ENCODE data around the gene PLEKHO2.

Gene PLEKHO2

DNA sequence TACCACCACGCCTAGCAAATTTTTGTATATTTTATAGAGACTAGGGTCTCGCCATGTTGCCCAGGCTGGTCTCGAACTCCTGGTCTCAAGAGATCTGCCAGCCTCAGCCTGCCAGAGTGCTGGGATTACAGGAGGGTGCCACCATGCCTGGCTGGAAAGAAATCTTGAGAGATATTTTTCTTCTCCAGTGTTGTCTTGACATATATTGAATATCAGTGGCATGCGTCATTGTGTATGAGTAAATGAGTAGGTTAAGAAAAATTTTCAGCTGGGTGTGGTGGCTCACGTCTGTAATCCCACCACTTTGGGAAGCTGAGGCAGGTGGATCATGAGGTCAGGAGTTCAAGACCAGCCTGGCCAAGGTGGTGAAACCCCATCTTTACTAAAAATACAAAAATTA is 12.7 kb upstream of the PLEKHO2 start:
- no peak for DNase-seq

DNA sequence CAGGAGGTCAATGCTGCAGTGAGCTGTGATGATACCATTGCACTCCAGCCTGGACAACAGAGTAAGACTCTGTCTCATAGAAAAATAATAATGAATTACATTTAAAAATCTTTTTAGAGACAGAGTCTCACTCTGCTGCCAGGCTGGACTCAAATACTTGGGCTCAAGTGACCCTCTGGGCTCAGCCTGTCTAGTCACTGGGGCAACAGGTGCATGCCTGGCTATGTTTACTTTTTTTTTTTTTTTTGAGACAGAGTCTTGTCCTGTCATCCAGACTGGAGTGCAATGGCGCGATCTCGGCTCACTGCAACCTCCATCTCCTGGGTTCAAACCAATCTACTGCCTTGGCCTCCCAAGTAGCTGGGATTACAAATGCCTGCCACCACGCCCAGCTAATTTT is 8.0 kb upstream of the PLEKHO2 start:
- DNase-seq: no peak

DNA sequence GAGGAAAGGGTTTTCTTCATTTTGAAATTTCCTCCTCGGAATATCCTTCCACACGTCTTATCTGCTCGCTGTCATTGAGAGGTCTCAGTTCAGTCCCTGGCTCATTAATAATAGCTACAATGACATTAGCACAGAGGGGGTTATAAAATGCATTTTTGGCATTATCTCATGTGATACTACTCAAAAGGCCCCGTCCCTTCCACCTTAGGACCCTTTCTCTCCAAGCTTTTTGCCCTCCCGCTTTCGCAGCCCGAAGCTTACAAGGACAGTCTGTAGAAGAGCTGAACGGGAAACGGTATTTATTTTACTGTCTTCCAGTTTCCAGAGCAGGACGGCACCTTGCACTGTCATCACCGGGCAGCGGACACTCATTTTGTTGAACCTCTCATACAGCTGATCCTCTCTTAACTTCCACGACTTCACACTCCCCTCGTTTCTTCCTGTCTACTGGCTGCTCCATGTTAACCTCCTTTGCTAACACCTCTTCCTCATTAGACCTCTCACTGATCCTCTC is 5.6 kb upstream of the PLEKHO2 start:
- DNase-seq: no peak

GRCh38 chr15:64837502-64837901 is 4.2 kb upstream of the PLEKHO2 start:
- no peak for DNase-seq

GRCh38 chr15:64841060-64841343 is 713 bp upstream of the PLEKHO2 start:
- no peak for DNase-seq

- DNase-seq: no peak
Measured at GRCh38 chr15:64842096-64842939, 603 bp downstream of the PLEKHO2 start.

DNA sequence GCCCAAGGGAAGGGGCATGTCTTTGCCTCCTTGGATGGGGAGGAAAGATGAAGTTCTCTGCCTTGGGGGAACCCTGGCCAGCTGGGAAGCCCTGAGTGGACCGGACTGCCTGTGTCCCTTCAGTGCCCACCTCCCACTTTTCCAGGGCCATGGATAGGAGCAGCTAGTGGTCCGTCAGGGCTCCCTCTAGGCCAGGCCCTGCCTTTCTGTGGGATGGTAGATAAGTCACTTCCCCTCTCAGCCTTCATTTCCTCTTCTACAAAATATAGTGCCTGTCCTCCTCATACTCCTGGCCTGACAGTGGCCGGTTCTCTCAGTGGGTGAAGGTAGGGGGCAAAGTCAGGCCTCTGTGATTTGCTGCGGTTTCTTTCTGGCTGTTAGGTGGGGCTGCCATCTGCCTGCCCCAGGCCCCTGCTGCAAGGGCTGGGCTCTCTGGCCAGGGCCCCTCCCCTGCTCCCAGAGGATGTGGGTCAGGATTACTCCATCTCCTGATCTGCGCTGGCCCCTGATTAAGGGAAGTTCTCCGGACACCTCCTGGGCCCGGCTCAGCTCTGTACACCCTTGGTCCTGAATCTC is 1.4 kb downstream of the PLEKHO2 start:
- no peak for DNase-seq

DNA sequence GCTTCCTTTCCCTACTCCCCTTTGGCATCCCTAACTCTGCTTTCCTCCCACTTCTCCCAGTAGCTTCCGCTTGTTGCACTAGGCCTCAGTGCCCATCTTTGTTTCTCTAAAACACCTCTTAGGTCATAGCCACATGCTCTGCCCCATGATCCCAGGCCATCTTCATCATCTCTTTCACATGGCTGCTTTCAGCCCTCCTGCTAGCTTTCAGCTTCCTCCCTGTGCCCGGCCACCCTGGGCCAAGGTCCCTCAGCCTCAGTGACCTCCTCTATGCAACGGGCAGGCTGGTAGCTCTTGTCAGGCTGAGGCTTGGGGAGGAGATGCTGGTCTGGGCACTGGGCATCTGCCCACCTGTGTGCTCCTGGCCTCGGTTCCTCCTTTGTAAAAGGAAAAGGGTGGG is 2.3 kb downstream of the PLEKHO2 start:
- DNase-seq: no peak

- DNase-seq: no peak
Measured at GRCh38 chr15:64844576-64845145, 2.9 kb downstream of the PLEKHO2 start.

- no peak for DNase-seq
Measured at GRCh38 chr15:64845183-64845611, 3.5 kb downstream of the PLEKHO2 start.

DNA sequence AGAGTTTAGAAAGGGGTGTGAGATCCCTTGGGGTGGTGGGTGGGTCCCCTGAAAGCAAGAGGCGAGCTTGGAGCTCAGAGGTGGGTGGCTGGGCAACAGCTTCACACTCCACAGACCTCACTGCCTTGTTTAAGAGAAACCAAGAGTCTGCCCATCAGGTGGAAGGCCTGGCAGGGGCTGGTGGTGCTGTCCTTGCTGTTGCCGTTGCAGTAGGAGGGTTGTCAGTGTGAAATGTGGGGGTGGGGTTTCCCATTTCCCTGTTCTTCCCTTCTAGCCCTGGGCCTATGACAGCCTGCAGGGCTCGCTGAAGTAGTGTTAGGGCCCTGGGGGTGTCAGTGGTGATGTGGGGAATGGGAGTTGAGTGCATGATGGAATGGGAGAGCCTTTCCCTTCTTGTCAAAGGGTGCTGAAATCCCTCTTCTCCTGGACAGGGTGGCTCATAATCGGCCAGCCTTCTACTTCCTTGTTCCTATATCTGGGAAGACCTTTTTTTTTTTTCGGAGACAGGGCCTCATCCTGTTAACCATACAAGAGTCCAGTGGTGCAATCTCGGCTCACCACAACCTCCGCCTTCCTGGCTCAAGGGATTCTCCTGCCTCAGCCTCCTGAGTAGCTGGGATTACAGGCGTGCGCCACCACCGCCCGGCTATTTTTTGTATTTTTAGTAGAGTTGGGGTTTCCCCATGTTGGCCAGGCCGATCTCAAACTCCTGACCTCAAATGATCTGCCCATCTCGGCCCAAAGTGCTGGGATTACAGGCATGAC is 4.3 kb downstream of the PLEKHO2 start:
- DNase-seq: no peak

- DNase-seq: no peak
Measured at GRCh38 chr15:64847016-64847415, 5.3 kb downstream of the PLEKHO2 start.

GRCh38 chr15:64847448-64847847 is 5.7 kb downstream of the PLEKHO2 start:
- DNase-seq: no peak

GRCh38 chr15:64847876-64848716 is 6.4 kb downstream of the PLEKHO2 start:
- DNase-seq: no peak

GRCh38 chr15:64850778-64851502 is 9.2 kb downstream of the PLEKHO2 start:
- no peak for DNase-seq

DNA sequence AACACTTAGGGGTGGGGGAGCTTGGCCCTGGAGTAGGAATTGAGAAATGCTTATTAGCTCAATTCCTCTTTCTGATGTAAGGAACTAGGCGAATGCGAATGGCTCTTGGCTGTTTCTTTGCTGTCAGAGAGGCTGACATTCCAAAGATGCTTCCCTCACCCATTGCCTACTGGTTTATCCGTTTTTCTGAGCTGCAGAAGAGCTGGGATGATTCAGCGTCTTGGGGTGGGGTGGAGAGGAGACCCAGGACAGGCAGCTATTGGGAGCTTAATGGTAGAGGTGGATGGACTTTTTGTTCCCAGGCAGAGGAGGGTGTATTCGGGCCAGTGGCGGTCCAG is 9.8 kb downstream of the PLEKHO2 start:
- no peak for DNase-seq

DNA sequence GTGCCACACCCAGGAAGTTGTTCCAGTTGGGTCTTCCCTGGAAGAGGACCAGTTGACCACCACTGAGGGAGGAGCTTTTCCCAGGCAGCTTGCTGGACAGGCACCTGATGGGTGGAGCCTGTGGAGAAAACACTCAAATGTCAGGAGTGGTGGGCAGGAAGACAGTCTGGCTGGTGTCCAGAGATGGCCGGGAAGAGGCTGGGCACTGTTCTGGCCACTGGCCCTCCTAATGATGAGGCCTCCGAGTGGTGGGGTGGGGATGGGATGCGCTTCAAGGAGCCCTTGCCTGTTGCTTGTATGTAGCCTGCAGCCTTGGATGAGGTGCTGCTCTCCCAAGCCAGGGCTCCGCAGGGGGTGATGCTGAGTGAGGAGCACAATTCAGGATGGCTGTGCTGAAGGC is 12.3 kb downstream of the PLEKHO2 start:
- DNase-seq: no peak

GRCh38 chr15:64854526-64854925 is 12.8 kb downstream of the PLEKHO2 start:
- DNase-seq: no peak

- DNase-seq: no peak
Measured at GRCh38 chr15:64855205-64855975, 13.7 kb downstream of the PLEKHO2 start.

DNA sequence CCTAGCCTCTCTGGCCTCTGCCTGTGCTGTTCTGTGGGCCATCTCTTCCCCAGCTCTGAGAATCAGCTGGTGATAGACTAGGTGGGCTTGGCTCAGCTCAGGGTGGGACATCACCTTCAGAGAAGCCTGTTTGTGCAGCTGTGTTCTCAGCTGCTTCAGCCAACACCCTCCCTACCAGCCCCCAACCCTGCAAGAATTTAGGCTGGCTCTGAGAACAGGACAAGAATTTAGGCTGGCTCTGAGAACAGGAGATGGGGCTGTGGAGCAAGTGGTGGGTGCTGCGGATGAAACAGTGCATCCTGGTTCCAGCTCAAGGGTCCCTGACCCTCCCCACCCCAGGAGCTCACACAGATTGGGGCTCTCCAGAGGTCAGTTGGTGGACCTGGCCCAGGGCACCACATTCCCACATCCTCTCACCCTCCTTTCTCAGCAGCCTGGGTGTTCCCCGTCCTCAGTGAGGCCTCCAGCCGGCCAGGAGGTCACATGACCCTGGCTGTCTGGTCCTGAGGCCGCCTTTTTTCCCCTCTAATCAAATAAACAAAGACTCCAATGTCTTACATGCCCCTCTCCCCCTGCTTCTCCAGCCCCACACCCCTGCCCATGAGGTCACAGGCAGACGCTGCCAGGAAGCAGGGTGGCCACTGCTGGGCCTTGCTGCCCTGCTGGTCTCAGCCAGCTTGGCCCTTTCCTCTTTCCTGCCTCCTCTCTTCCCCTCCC is 14.9 kb downstream of the PLEKHO2 start:
- DNase-seq: no peak

- no peak for DNase-seq
Measured at GRCh38 chr15:64857421-64857820, 15.7 kb downstream of the PLEKHO2 start.

Measured in NCI-H187 (cell line).